IMR-90 (cell line): ENCODE results near the gene RNGTT.

Experiments
- BHLHE40 ChIP-seq: fragments of 150-350 bp; IDR thresholded peaks from 2 replicates; pipeline ENCODE4 v1.6.1; 2016; ENCODE audit warnings: mild to moderate bottlenecking, low read depth, low read length
- CEBPB ChIP-seq: IDR thresholded peaks from 2 replicates; pipeline ENCODE4 v1.6.1; 2012; ENCODE audit warnings: low read depth, low read length, improper control_type of control experiment
- CHD1 ChIP-seq: IDR thresholded peaks from 2 replicates; pipeline ENCODE4 v1.6.1; 2012; ENCODE audit warnings: low read depth, low read length, improper control_type of control experiment
- CTCF ChIP-seq: conservative IDR thresholded peaks from 2 replicates; pipeline ENCODE4 v1.5.1; 2012; ENCODE audit warnings: mild to moderate bottlenecking, low read depth, low read length, improper control_type of control experiment
- ELK1 ChIP-seq: fragments of 150-350 bp; IDR thresholded peaks from 2 replicates; pipeline ENCODE4 v1.6.1; 2016; ENCODE audit warnings: low read depth, mild to moderate bottlenecking, low read length, moderate library complexity, borderline replicate concordance
- FOS ChIP-seq: fragments of 150-350 bp; IDR thresholded peaks from 2 replicates; pipeline ENCODE4 v1.6.1; 2016; ENCODE audit warnings: low read depth, low read length
- MAFK ChIP-seq: IDR thresholded peaks from 2 replicates; pipeline ENCODE4 v1.6.1; 2012; ENCODE audit warnings: low read depth, low read length, improper control_type of control experiment
- MXI1 ChIP-seq: IDR thresholded peaks from 2 replicates; pipeline ENCODE4 v1.6.1; 2012; ENCODE audit warnings: low read depth, mild to moderate bottlenecking, low read length, moderate library complexity, borderline replicate concordance
- NFE2L2 ChIP-seq: fragments of 150-350 bp; IDR thresholded peaks from 2 replicates; pipeline ENCODE4 v1.6.1; 2016; ENCODE audit warnings: low read depth, mild to moderate bottlenecking, low read length
- POLR2A ChIP-seq: IDR thresholded peaks from 2 replicates; pipeline ENCODE4 v1.6.1; 2012; ENCODE audit warnings: mild to moderate bottlenecking, low read depth, low read length
- RAD21 ChIP-seq: IDR thresholded peaks from 2 replicates; pipeline ENCODE4 v1.6.1; 2012; ENCODE audit warnings: low read length, improper control_type of control experiment
- RFX5 ChIP-seq: IDR thresholded peaks from 2 replicates; pipeline ENCODE4 v1.8.0; 2012; ENCODE audit warnings: low read depth, mild to moderate bottlenecking, low read length, moderate library complexity
- SMC3 ChIP-seq: fragments of 150-350 bp; IDR thresholded peaks from 2 replicates; pipeline ENCODE4 v1.6.1; 2016; ENCODE audit warnings: low read depth, mild to moderate bottlenecking, antibody characterized with exemption, low read length, moderate library complexity
- TF ChIP-seq, protein P1 (sequence below): fragments of 150-350 bp; IDR thresholded peaks from 2 replicates; pipeline ENCODE4 v1.6.1; 2017; ENCODE audit warnings: mild to moderate bottlenecking, antibody characterized with exemption, low read length, low read depth

GRCh38 chr6:88680654-88681053 is 282.8 kb downstream of the RNGTT start:
- TF ChIP-seq CTCF = no peak
- TF ChIP-seq POLR2A = no peak
- TF ChIP-seq RFX5 = no peak
- no peak for TF ChIP-seq FOS
- TF ChIP-seq NFE2L2 = no peak
- TF ChIP-seq BHLHE40 = no peak
- no peak for TF ChIP-seq CEBPB
- TF ChIP-seq SMC3 = no peak
- peak; percentile 38; the same call in 1 of the 2 replicates for TF ChIP-seq MAFK
- no peak for TF ChIP-seq ELK1
- no peak for TF ChIP-seq MXI1
- TF ChIP-seq, protein P1, sequence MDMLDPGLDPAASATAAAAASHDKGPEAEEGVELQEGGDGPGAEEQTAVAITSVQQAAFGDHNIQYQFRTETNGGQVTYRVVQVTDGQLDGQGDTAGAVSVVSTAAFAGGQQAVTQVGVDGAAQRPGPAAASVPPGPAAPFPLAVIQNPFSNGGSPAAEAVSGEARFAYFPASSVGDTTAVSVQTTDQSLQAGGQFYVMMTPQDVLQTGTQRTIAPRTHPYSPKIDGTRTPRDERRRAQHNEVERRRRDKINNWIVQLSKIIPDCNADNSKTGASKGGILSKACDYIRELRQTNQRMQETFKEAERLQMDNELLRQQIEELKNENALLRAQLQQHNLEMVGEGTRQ = no peak
- no peak for TF ChIP-seq CHD1
- no peak for TF ChIP-seq RAD21
